Vagina (tissue), 2 donors: ENCODE data around the gene MAP6D1.

Experiments
- POLR2A ChIP-seq, 2 donors: fragments of 450-650 bp; IDR thresholded peaks; one replicate each; pipeline ENCODE4 v1.6.1; 2017; ENCODE audit warnings: antibody characterized with exemption in 2 of 2, mild to moderate bottlenecking in 2 of 2, moderate library complexity in 2 of 2
- POLR2AphosphoS5 ChIP-seq, 2 donors: sonication (generic); formaldehyde crosslinking; IDR thresholded peaks; one replicate each; pipeline ENCODE4 v1.9.0; 2017; ENCODE audit warnings: antibody characterized with exemption in 2 of 2, mild to moderate bottlenecking in 2 of 2, low read depth in 1 of 2; ENCODE audit not compliant: insufficient read depth in 1 of 2
- TF ChIP-seq, protein P1 (sequence below), 3 experiments: fragments of 450-650 bp in 2 of 3; fragments of 200-600 bp in 1 of 3; sonication (generic) in 1 of 3; IDR thresholded peaks; one replicate each; pipeline ENCODE4 v1.5.1; 2017 to 2019; ENCODE audit warnings: antibody characterized with exemption in 3 of 3, mild to moderate bottlenecking in 2 of 3, moderate library complexity in 2 of 3

GRCh38 chr3:183822631-183823030 is 2.7 kb downstream of the MAP6D1 start:
- TF ChIP-seq, protein P1, sequence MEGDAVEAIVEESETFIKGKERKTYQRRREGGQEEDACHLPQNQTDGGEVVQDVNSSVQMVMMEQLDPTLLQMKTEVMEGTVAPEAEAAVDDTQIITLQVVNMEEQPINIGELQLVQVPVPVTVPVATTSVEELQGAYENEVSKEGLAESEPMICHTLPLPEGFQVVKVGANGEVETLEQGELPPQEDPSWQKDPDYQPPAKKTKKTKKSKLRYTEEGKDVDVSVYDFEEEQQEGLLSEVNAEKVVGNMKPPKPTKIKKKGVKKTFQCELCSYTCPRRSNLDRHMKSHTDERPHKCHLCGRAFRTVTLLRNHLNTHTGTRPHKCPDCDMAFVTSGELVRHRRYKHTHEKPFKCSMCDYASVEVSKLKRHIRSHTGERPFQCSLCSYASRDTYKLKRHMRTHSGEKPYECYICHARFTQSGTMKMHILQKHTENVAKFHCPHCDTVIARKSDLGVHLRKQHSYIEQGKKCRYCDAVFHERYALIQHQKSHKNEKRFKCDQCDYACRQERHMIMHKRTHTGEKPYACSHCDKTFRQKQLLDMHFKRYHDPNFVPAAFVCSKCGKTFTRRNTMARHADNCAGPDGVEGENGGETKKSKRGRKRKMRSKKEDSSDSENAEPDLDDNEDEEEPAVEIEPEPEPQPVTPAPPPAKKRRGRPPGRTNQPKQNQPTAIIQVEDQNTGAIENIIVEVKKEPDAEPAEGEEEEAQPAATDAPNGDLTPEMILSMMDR (IDR thresholded peaks at IDR 0.05) = no peak
- TF ChIP-seq POLR2AphosphoS5 (IDR thresholded peaks at IDR 0.05; ENCODE audit: insufficient read depth in 1 of 2, low read depth in 1 of 2) (no peak), POLR2A (IDR thresholded peaks at IDR 0.05) (no peak)
